Testis (tissue), 5 donors: Measurements from ENCODE around the gene UCP3. TPM values are rescaled to one million over a fixed set of nuclear protein-coding genes. Genes with fewer than 3 reads are reported as not detected.

Experiments
- DNase-seq: peaks from one replicate; pipeline ENCODE4 v3.0.0-alpha.2; 2019
- H3K27ac ChIP-seq, 2 donors: fragments of 200-600 bp; sonication (generic); one replicate each; pipeline ENCODE4 v1.5.1; 2019
- H3K27me3 ChIP-seq: fragments of 200-600 bp; sonication (generic); one replicate; pipeline ENCODE4 v1.5.1; 2019
- H3K36me3 ChIP-seq: fragments of 200-600 bp; sonication (generic); one replicate; pipeline ENCODE4 v1.5.1; 2017; ENCODE audit warnings: low read depth; ENCODE audit errors: missing control alignments
- H3K4me1 ChIP-seq: fragments of 200-600 bp; sonication (generic); one replicate; pipeline ENCODE4 v1.5.1; 2019
- H3K4me3 ChIP-seq, 2 donors: fragments of 200-600 bp; sonication (generic); one replicate each; pipeline ENCODE4 v1.5.1; 2017 to 2019
- H3K9me3 ChIP-seq: fragments of 200-600 bp; sonication (generic); one replicate; pipeline ENCODE4 v1.5.1; 2017
- CTCF ChIP-seq, 3 experiments: fragments of 450-650 bp in 2 of 3; fragments of 200-600 bp in 1 of 3; sonication (generic) in 1 of 3; IDR thresholded peaks; one replicate each; pipeline ENCODE4 v1.5.1; 2016 to 2019; ENCODE audit warnings: antibody characterized with exemption in 3 of 3, mild to moderate bottlenecking in 2 of 3, moderate library complexity in 1 of 3
- POLR2A ChIP-seq: fragments of 450-650 bp; IDR thresholded peaks from one replicate; pipeline ENCODE4 v1.6.1; 2017; ENCODE audit warnings: antibody characterized with exemption, mild to moderate bottlenecking, moderate library complexity
- WGBS, 2 donors: methylation state at CpG; one replicate each; pipeline ENCODE4 v1.1.5; 2018; 5-methylcytosine and 5-hydroxymethylcytosine counted together
- intact Hi-C: fragments of 100-400 bp; cut with DNase I; formaldehyde crosslinking; loops from one replicate; pipeline ENCODE4 v1.15.1; 2023; ENCODE audit warnings: low total_unique reads
- long read RNA-seq, 2 donors: transcript quantifications; one replicate each; lab custom pipeline, GENCODE V29; 2026
- polyA plus RNA-seq: library from polyadenylated mRNA; stranded (reverse); fragments of 350-450 nt; fragmentation: Illumina TruSeq; extraction: RNeasy Lipid Tissue Mini Kit (QIAGEN cat#74804); gene quantifications from one replicate; pipeline ENCODE4 v1.2.3, GENCODE V29; 2014; ENCODE audit warnings: low read depth, low replicate concordance; ENCODE audit not compliant: insufficient read depth
- total RNA-seq, 2 donors: library from RNA; depleted of rRNA; stranded (reverse); fragments of >200 nt; gene quantifications; one replicate each; pipeline ENCODE4 v1.2.3, GENCODE V29; 2016

Gene UCP3
- 1 to 10 TPM; 9.7 to 10.0 TPM for total RNA-seq
- polyA plus RNA-seq = 5.8 TPM
- long read RNA-seq, donor 1 = 0 reads
- long read RNA-seq, donor 2 = 0 reads

GRCh38 chr11:74008373-74009229, at the start of gene UCP3:
TSS of gene UCP3 (minus strand) at chr11:74009085. CDS start at chr11:74007042, 2,043 bp downstream.
- Histone ChIP-seq H3K4me3 (no peak within 1 kb of the TSS), H3K36me3 (no peaks in the 10 kb centered on the region), H3K4me1 (no peaks in the 10 kb centered on the region), H3K27me3 (no peaks in the 10 kb centered on the region), H3K27ac (no peak within 1 kb of the TSS), H3K9me3 (no peaks in the 10 kb centered on the region)
- TF ChIP-seq CTCF (IDR thresholded peaks at IDR 0.05) (no peak), POLR2A (no peak)
- 72 to 84% methylated on average over 9 of the region's 9 CpGs for WGBS, 2 donors
- intact Hi-C loops = no loop called here
- DNase-seq = no peak

- Histone ChIP-seq H3K27ac (no peak overlapping the region), H3K36me3 (no peaks in the 10 kb centered on the region), H3K27me3 (no peaks in the 10 kb centered on the region), H3K4me3 (no peak overlapping the region), H3K4me1 (no peaks in the 10 kb centered on the region), H3K9me3 (no peaks in the 10 kb centered on the region)
- DNase-seq = no peak
- 91 to 94% methylated on average over 8 of the region's 8 CpGs for WGBS, 2 donors
- TF ChIP-seq CTCF (IDR thresholded peaks at IDR 0.05) (no peak), POLR2A (no peak)
- intact Hi-C loops = no loop called here
Measured at GRCh38 chr11:74057249-74058151, 48.6 kb upstream of the UCP3 start.

- no peaks in the 10 kb centered on the region for H3K27me3 ChIP-seq
- H3K4me3 ChIP-seq = no peak overlapping the region
- no peaks in the 10 kb centered on the region for H3K4me1 ChIP-seq
- H3K36me3 ChIP-seq = no peaks in the 10 kb centered on the region
- TF ChIP-seq CTCF (IDR thresholded peaks at IDR 0.05) = no peak
- no peak for TF ChIP-seq POLR2A
- no peak overlapping the region for H3K27ac ChIP-seq
- DNase-seq = no peak
- intact Hi-C loops = no loop called here
- H3K9me3 ChIP-seq = no peaks in the 10 kb centered on the region
Measured at GRCh38 chr11:74055938-74056337, 47.1 kb upstream of the UCP3 start.

- H3K27me3 ChIP-seq = no peaks in the 10 kb centered on the region
- TF ChIP-seq POLR2A = no peak
- no peak for TF ChIP-seq CTCF (IDR thresholded peaks at IDR 0.05)
- no peaks in the 10 kb centered on the region for H3K36me3 ChIP-seq
- 90 to 97% methylated on average over 3 of the region's 3 CpGs for WGBS, 2 donors
- no peak overlapping the region for H3K4me3 ChIP-seq
- intact Hi-C loops = no loop called here
- no peak overlapping the region for H3K27ac ChIP-seq
- DNase-seq = no peak
- no peaks in the 10 kb centered on the region for H3K4me1 ChIP-seq
- H3K9me3 ChIP-seq = no peaks in the 10 kb centered on the region
Measured at GRCh38 chr11:74050465-74050864, 41.6 kb upstream of the UCP3 start.
